ENCODE measurements around the gene GJC1.

DNA sequence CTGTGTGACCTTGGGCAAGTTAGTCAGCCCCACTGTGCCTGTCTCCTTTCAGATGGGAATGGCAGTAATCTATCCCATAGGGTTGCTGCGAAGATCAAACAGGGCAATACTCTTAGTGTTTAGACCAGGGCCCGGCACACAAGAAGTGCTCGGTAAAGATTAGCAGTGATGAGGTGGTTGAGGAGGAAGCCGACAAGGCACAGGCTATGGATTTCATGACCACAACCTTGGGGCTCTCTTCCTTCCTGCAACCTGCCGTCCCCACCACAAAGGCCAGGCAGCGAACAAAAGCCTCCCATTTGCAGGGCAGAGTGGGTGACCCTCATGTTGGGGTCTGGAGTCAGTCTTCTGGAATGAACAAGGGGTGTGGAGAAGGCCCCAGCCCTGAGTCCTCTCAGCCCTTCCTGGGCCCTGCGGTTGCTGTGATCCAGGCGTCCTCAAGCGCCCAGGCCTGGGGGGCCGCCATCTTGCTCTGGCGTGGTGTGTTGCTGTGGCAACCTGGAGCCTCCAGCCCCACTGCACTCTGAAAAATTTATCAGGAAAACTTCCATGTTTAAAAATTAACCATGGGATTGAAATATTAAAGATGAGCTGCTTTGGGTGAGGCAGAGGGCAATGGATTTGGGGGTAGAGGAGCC, 61.5 kb downstream of the GJC1 start:
- TF ChIP-seq, protein P1, sequence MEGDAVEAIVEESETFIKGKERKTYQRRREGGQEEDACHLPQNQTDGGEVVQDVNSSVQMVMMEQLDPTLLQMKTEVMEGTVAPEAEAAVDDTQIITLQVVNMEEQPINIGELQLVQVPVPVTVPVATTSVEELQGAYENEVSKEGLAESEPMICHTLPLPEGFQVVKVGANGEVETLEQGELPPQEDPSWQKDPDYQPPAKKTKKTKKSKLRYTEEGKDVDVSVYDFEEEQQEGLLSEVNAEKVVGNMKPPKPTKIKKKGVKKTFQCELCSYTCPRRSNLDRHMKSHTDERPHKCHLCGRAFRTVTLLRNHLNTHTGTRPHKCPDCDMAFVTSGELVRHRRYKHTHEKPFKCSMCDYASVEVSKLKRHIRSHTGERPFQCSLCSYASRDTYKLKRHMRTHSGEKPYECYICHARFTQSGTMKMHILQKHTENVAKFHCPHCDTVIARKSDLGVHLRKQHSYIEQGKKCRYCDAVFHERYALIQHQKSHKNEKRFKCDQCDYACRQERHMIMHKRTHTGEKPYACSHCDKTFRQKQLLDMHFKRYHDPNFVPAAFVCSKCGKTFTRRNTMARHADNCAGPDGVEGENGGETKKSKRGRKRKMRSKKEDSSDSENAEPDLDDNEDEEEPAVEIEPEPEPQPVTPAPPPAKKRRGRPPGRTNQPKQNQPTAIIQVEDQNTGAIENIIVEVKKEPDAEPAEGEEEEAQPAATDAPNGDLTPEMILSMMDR (IDR thresholded peaks at IDR 0.05; ENCODE audit: insufficient read depth, low read length, poor library complexity, severe bottlenecking): no peak
- TF ChIP-seq EZH2phosphoT487 (conservative IDR thresholded peaks at IDR 0.05; ENCODE audit: low read length): no peak
